ENCODE measurements around the gene ANKS1B.

Gene ANKS1B

Small RNAs within 50 kb of the gene (small RNA-seq; reads per million reads assigned to genes)
- gene RNA5SP366 = 0.03 to 0.71 reads per million in 2 experiments
